Kasumi-1 (cell line): Measurements from ENCODE around the gene CDK14.
A peak's percentile ranks its signal among the peaks of the same experiment; 100 is the strongest.

Experiments used
- DNase-seq, 2 experiments: peaks; one replicate each; lab custom pipeline; 2025; lab: John Stamatoyannopoulos, UW

CDK14 gene

DNA sequence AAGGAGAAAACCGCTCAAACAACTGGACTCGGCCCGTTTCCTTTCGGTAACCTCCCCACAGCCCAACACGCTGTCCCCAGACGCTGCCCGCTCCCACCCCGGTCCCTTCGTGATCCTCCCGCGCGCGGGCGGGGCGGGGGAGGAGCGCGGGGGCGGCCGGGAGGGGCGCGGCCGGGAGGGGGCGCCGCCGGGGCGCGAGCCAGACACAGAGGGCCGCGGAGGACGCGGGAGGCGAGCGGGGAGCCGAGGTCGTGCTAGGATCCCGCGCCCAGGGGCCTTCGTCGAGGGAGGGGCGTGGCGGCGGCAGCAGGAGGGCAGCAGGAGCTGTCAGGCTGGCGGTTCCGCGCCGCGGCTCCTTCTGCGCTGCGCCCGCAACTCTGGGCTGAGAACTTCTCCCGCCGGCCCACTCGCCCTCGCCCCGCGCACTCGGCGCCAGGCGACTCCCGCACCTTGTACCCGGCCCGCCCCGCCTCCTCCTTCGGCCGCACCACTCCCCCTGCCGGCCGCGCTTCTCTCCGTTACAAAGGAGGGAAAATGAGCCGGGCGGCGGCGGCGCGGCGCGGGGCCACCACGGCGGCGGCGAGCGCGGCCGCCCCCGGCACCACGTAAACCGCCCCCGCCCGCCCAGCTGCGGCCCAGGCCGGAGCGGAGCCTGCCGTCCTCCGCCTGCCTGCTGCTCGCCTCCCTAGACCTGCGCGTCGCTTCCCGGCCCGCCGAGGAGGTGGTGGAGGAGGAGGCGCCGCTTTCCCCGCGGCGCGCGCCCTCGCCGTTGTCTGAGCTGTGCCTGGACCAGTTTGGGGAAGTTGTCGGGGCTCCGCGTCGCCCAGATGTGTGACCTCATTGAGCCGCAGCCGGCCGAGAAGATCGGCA, at the start of gene CDK14:
Gene CDK14 (plus strand): TSS at position 521 of the 870 bp plus-strand sequence. CDS start 307 bp downstream, at position 828.
- DNase-seq: peak; percentile 76 to 85

DNA sequence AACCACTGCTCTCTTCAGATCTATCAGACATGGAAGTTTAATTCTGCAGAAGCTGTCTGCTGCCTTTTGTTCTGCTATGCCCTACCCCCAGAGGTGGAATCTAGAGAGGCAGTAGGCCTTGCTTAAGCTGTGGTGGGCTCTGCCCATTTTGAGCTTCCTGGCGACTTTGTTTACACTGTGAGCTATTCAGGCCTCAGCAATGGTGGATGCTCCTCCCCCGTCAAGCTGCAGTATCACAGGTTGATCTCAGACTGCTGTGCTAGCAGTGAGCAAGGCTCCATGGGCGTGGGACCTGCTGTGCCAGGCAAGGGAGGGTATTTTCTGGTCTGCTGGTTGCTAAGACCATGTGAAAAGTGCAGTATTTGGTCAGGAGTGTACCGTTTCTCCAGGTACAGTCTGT, 45.1 kb upstream of the CDK14 start:
- DNase-seq: no peak

DNA sequence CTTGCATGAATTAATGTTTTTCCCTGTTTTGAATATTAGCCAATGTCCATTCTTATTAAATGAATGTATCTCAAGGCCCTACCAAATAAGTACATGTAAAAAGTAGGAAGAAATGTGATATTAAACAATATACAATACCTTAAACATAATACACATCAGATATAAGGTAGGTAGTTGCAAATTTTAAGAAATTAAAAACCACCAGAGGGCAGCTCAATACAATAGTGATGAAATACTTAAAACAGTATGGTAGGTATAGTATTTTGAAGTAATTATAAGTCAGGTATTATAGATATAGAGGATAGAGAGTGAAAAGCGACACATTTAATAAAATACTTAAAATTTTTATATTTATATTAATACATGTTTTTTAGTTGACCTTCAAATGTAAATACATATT, 43.6 kb upstream of the CDK14 start:
- peak; percentile 14 to 56 for DNase-seq

DNA sequence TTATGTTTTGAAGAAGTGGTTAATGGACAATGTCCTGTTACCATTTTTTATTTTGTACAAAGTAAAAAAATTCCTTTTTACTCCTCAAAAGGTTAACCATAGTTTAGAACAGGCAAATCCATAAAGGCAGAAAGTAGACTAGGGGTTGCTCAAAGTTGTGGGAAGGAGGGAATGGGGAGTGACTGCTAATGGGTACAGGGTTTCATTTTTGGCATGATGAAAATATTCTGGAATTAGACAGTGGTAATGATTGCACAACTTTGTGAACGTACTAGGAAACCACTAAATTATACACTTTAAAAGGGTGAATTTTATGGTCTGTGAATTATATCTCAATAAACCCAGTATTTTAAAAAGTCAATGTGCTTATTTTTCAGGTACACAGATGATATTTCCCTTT, 35.4 kb upstream of the CDK14 start:
- DNase-seq: no peak

DNA sequence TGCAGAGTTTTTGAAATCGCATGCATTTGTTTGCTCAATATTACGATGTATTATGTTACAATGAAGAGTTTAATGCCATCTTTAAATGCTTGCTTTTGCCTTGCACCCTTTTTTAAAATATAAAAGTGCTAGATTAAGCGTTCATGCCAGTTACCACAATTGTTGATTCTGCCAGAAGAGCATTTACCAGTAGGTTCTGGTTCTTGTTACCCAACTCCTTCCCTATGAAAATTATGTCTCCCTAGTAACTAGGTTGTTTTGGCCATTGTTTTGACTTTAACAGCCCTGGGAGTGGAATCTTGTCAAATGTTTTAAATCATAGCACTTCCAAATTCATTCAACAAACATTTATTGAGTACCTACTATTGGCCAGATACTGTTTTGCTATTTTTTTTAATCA, 32.8 kb upstream of the CDK14 start:
- DNase-seq: no peak

DNA sequence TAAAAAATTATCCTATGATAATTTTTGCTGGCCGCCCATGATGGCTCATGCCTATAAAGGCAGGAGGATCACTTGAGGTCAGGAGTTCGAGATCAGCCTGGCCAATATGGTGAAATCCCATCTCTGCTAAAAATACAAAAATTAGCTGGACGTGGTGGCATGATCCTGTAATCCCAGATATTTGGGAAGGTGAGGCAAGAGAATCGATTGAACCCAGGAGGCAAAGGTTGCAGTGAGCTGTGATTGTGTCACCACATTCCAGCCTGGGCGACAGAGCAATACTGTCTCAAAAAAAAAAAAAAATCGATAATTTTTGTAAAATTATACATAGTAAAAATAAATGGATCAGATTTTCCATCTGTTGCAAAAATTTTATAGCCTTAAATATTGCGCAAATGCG, 31.7 kb upstream of the CDK14 start:
- DNase-seq: no peak

DNA sequence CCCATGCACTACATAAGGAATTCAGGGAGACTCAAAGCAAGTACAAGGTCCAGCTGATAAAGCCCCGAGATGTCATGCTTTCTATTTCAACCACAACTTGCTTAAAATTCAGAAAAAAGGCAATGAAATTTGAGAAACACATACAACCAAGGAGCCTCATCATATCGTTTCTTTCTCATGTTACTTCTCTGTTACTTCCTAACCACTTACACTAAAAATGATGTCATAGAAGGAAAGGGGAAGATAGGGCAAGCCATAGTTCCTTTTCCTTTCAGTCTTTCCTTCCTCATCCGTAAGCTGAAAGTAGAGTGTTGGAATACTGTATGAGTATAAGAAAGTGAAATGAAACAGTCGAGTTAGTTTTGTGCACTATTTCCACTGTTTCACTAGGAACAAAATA, 27.9 kb upstream of the CDK14 start:
- peak; percentile 78 to 89 for DNase-seq

DNA sequence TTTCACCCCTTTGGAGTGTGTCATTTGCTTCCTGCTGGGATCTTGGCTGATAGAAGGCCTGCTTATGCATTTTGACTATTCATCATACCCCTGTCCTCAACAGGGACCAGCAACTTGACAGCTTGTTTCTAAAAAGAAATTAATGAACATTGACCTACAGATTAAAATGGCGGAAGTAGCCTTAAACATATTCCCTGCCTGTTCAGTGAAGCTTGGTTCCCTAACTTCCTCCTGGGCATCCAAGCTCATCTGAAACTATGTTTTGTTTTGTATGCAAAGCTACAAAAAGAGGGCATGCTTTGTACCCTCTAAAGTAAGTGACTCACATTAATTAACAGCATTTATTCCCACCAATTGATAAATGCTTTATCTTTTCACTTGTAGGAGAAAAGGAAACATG, 26.8 kb upstream of the CDK14 start:
- DNase-seq: no peak

DNA sequence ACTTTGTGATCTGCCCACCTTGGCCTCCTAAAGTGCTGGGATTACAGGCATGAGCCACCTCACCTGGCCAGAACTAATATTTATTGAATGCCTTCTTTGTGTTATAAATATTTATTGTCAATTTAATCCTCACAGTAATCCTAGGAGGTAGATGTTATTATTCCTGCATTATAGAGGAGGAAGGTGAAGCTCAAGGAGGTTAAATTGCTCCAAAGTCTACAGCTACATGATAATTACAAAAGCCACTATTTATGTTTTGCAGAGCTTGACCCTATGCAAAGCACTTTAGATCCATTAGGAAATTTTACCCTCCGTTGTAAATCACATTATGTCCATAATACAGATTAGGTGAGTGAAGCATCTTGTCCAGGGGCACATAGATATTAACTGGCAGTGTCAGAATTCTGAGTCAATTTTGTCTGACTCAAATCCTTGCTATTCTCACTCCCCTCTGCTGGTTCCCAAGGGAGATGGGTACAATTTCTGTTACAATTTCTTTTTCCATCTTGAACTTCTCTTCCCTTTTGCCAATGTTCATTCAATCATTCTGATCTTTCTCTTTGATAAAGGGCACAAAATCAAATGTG, 25.7 kb upstream of the CDK14 start:
- no peak for DNase-seq

DNA sequence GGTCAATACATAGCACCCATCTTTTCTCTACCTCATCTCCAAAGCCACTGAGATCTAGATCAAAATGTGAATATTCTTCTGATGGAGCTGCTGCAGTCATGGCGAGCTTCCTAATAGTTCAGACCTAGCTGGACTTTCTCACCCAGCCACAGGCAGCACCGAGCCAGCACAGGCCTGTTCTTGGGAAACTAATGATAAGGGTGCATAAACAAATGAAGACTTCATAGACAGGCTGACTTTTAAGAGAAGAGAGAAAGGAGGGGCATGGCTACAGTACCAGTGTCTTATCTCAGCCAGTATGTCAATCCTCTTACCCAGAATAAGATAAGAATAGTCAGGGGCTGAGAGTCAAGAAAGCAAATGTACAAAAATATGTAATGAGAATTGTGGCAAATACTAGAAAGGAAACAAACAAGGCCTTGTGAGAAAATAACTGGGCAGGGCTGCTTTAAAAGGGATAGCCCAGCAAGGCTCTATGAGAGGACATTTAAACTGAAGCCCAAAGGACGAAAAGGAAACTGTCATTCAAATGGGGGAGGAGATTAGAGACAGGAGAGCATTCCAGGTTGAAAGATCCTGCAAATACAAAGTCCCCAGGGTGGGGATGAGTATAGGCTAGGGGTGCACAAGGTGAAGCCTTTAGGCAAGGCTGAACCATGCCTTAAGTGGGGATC, 21.8 kb upstream of the CDK14 start:
- no peak for DNase-seq

DNA sequence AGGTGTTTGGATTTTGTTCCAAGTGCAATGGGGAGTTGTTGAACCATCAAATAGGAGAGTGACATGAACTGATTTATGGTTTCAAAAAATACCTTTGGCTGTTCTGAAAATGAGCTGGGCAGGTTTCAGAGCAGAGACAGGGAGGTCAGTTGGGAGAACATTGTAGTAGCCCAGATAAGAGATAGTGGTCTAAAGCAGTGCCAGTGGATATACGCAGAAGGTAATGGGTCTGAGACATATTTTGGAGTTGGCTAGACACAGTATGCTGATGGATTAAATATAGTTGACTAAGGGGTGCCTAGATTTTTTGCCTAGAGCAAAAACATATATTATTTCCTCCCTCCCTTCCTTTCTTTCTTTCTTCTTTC, 21.3 kb upstream of the CDK14 start:
- no peak for DNase-seq

DNA sequence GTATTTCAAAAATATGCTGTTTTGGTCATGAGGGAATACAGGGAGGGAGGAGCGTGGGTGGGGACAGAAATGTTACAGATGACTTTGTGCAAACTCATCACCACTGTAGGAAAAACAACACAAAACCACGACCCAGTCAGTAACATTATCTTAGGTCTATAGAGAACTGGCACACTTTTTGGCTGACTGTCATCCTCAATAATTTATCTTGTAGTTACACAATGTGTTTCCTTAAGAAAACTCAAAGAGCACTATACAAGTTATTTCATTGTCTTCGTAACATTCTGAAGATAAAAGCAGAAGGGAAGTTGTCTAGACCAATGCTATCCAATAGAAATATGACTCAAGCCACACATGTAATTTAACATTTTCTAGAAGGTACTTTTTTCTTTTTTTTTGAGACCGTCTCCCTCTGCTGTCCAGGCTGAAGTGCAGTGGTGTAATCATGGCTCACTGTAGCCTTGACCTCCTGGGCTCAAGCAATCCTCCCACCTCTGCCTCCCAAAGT, 16.9 kb upstream of the CDK14 start:
- DNase-seq: peak; percentile 26 to 38

DNA sequence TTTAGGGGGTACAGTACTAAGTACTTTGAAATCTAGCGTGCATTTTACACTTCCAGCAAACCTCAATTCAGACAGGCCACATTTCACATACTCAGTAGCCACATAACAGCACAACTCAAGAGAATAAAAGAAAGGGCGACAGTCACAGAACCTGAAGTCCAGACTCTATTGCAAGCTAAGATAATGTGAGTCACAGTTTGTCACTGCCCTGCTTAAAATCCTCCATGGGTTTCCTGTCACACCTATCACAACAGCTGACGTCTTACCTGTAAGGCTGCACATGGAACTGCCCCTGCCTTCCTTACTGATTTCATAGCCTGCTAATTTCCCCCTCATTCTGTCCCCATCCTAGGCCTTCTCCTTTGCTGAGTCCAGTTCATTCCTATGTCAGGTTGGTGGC, 16.1 kb upstream of the CDK14 start:
- no peak for DNase-seq

DNA sequence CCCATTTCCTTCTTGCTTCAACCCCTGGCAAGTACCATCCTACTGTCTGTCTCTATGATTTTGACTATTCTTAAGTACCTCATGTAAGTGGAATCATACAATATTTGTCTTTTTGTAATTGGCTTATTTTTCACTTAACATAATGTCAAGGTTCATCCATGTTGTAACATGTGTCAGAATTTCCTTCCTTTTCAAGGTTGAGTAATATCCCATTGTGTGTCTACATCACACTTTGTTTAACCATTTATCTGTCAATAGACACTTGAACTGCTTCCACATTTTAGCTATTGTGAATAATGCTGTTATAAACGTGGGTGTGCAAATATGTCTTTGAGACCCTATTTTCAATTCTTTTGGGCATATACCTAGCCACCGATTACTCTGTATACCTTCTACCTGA, 14.0 kb upstream of the CDK14 start:
- DNase-seq: no peak

DNA sequence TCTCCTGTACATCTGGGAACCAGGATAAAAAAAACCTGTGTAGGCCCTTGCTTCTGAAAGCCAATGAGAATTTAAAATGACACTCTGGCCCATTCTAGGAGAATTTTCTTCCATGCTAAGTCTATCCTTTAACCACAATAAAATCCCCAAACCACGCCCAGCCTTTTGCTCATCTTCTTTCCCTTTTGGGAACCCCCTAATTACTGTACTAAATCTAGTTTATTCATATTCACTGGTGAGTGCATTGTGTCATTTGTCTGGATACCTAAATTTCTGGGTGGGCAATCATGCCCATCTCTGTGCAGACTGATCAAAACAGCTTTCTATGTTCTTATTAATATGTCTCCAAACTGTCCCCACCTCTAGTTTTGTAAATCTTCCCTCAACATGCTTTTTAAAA, 11.7 kb upstream of the CDK14 start:
- no peak for DNase-seq

DNA sequence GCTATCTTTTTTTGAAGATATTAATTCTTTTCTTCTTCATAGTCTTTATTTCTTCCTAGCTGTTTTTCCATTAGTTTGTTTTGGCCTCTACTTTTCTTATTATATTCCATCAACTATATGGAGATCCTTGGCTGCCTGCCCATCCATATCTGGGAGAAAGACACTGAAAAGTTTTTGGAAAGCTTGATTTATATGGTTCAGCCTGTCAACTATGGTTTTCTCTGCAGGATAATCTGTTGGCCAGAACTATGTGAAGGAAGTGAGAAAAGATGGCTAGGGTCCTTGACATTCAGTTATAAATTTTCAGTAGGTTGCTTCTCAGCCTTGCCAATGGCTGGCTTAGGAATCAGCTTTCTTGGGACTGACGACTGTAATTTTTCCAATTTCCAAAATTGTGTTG, 10.0 kb upstream of the CDK14 start:
- DNase-seq: no peak

DNA sequence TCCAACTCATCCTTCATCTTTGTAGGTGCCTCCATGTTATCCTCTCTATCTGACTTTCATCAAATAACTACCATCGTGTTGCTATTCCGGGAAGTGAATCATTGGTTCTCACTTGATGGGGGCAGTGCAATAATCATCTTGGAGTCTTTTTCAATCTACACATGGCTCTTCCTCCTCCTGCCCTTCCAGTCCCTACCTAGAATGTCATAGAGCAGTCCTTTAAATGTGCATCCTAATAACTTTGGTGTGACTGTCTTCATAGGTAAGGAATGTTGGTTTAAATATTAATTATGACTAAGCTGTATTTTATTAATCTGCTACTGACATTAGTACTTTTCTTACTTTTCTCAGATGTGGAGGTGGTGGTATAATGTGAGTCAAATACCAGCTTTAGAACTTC, 8.4 kb upstream of the CDK14 start:
- DNase-seq: no peak

DNA sequence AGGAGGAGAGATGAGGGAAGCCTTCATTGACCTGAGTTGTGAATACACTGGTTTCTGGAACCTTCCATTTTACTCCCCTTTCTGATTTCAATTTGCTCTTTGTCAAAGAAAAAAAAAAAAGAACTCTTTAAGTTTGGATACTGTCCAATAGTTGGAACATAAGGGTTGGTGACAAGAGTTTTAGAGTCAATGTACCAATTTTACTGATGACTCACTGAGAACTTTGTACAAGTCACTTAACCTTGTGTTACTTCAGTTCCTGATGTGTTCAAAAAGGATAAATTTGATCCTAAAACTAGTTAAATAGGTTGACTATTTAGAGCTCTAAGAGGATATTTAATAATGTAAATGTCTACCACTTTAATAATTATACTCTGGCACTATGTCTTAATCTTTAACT, 4.1 kb upstream of the CDK14 start:
- DNase-seq: no peak

DNA sequence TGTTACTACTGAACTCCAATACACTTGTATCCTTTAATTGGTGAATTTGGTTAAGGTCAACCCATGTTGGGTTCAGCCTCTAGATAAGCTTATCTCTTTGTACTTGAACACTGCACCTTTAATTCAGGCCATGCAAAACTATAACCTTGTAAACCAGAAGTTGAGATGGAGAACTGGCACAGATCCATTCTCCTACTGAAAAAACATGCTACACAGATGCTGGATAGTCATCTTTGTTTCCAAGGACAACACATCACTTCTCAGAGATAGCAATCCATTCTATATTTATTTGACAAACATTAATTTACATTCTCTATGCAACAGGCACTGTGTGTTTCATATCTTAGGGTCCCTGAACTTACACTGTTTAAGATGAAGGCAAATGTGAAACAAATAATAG, 2.9 kb upstream of the CDK14 start:
- no peak for DNase-seq

DNA sequence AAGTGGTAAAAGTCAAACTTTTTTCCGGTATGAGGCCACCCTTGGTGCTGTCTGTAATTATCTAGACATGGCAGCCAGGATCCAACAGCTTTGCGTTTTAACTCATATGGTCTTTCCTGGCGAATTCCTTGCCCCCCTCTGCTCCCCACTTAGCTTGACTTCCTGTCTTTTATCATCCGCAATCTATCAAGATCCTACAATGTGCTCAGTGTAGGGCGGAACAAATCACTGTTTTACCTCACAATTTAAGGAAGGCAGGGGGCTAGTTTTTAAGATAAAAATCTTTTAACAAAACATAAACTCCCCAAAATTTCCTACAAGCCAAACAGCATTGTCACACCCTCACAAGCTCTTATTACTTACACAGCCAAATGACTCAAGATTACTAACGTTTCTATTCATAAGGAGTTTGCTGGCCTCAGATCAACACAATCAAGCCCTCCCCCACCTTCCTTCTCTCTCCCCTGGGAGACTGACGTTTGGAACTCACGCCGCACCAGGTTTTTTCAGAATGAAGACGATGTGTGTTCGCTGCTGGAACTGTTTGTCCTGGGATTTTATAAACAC, 1.3 kb upstream of the CDK14 start:
- DNase-seq: no peak

DNA sequence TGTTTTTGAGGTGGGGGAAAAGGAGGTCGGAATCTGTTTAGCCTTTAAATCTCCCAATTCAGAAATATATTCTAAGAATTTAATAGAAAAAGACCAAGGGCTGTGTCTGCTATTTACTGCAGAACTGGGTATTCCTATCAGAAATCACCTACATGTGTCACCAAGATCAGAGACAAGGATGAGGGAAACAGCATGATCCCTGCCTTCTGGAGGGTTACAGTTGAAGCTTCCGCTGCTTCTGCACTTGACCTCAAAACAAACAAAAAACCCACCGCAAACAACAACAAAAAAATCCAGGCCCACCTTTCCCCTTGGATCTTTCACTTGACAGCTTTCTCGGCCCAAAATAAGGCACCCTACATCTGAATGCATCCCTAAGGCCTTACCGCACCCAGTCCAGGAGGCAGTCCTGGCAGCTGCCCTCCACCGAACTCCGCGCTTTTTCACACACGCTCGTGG, 750 bp upstream of the CDK14 start:
- no peak for DNase-seq

DNA sequence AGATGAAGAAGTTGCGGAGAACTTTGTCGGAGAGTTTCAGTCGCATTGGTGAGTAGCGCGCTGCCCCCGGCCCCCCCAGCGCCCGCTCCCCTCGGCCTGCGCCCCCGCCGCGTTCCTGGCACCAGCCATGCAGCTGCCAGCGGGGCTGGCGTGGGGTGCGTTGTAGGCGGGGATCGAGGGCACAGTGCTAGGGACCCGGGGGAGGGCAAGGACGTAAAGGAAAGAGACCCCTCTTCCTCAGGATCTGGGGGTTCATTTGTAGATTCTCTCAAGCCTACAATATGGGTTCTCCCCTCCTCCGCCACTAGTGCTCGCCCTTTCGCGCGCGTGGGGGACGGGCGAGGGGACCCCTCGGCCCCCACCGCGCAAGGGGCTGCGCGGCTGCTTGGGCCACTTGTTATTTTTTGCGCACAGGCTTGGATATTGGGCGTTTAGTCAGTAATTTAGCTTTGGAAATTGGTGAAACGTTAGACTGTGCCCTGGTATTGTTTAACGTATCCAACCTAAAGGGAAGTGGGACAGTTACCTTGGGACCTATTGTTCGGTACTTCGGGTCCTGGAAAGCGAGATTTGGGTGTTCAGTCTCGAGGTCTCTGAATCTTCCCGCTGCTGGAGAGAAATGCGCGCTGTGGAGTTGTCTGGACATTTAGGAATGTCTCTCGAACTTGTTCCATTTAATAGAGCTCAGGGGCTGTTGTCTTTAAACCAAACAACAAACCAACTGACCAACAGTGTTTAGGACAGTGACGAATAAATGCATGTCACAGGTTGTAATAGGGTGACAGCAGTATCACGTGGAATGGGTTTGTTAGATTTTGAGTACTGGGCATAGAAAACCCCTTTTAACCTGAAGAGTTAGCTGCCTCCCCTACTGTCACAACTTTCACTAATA, 796 bp downstream of the CDK14 start:
- peak; percentile 49 to 59 for DNase-seq
